ENCODE data around the gene KIF21B. TPM values are rescaled to one million over a fixed set of nuclear protein-coding genes. Genes with fewer than 3 reads are reported as not detected.
"Not testable (repeated sequence)": the region's sequence is repeated elsewhere in the genome, so short reads cannot be mapped to it uniquely, and the experiment has no call there.

The KIF21B gene
- total RNA-seq, 1 experiment from 2014 or later = 2.6 TPM

- Histone ChIP-seq H3K9me3 (no peaks in the 10 kb centered on the region; the same call in none of the 2 replicates), H3K36me3 (ENCODE audit: control insufficient read depth, insufficient read depth, low read length) (no peaks in the 10 kb centered on the region), H3K4me1 (no peaks in the 10 kb centered on the region), H3K4me3 (ENCODE audit: low read depth, low read length) (no peak overlapping the region), H3K27me3 (replicated peaks; ENCODE audit: control insufficient read depth, insufficient read depth, low read length) (no peaks in the 10 kb centered on the region)
- Mint-ChIP-seq H3K27ac (ENCODE audit: unreplicated experiment) (no peak overlapping the region), H3K4me3 (ENCODE audit: unreplicated experiment) (no peak overlapping the region), H3K27me3 (ENCODE audit: insufficient read depth, unreplicated experiment) (no peaks in the 10 kb centered on the region), H3K4me1 (ENCODE audit: low read depth, unreplicated experiment) (peaks cover 7% of the 10 kb centered on the region), H3K9me3 (ENCODE audit: unreplicated experiment) (peaks cover 20% of the 10 kb centered on the region), H3K36me3 (ENCODE audit: insufficient read depth, unreplicated experiment) (no peaks in the 10 kb centered on the region)
- POLR2A ChIA-PET = no interaction called here
- TF ChIP-seq CTCF (IDR thresholded peaks at IDR 0.05; ENCODE audit: insufficient read depth in 1 of 2, low read depth in 1 of 2, low read length in 1 of 2, severe bottlenecking in 1 of 2, unreplicated experiment in 1 of 2) = no peak
- BruUV-seq (replicated peaks) = no TSS peak
- DNase-seq = no peak
- CTCF ChIA-PET = no interaction called here
- intact Hi-C loops (cut with micrococcal nuclease; ENCODE audit: unreplicated experiment) = no loop called here
These were observed 76.4 kb downstream of the KIF21B start for GRCh38 chr1:200947059-200947566.

GRCh38 chr1:200945111-200945510, 78.4 kb downstream of the KIF21B start:
- no peak overlapping the region for H3K4me3 Mint-ChIP-seq (ENCODE audit: unreplicated experiment)
- no peak for DNase-seq
- H3K9me3 ChIP-seq = no peaks in the 10 kb centered on the region; the same call in none of the 2 replicates
- peaks cover 20% of the 10 kb centered on the region for H3K9me3 Mint-ChIP-seq (ENCODE audit: unreplicated experiment)
- H3K36me3 Mint-ChIP-seq (ENCODE audit: insufficient read depth, unreplicated experiment) = no peaks in the 10 kb centered on the region
- POLR2A ChIA-PET = interaction anchor here (0.6 kb wide), 1 partner anchor 48 kb away, joined by 4 read pairs; no protein-coding TSS in a partner anchor
- H3K36me3 ChIP-seq (ENCODE audit: control insufficient read depth, insufficient read depth, low read length) = no peaks in the 10 kb centered on the region
- no peak overlapping the region for H3K27ac Mint-ChIP-seq (ENCODE audit: unreplicated experiment)
- TF ChIP-seq CTCF (IDR thresholded peaks at IDR 0.05; ENCODE audit: insufficient read depth in 1 of 2, low read depth in 1 of 2, low read length in 1 of 2, severe bottlenecking in 1 of 2, unreplicated experiment in 1 of 2) = no peak
- no peaks in the 10 kb centered on the region for H3K4me1 ChIP-seq
- H3K4me1 Mint-ChIP-seq (ENCODE audit: low read depth, unreplicated experiment) = peaks cover 7% of the 10 kb centered on the region
- no peaks in the 10 kb centered on the region for H3K27me3 ChIP-seq (replicated peaks; ENCODE audit: control insufficient read depth, insufficient read depth, low read length)
- H3K27me3 Mint-ChIP-seq (ENCODE audit: insufficient read depth, unreplicated experiment) = no peaks in the 10 kb centered on the region
- no peak overlapping the region for H3K4me3 ChIP-seq (ENCODE audit: low read depth, low read length)
- intact Hi-C loops (cut with micrococcal nuclease; ENCODE audit: unreplicated experiment) = no loop called here
- no TSS peak for BruUV-seq (replicated peaks)
- CTCF ChIA-PET = interaction anchor here (1.1 kb wide), 1 partner anchor 80 kb away, joined by 4 read pairs; no protein-coding TSS in a partner anchor

GRCh38 chr1:200938955-200939354, 84.6 kb downstream of the KIF21B start:
- BruUV-seq (replicated peaks) = no TSS peak
- no peak for TF ChIP-seq CTCF (IDR thresholded peaks at IDR 0.05; ENCODE audit: insufficient read depth in 1 of 2, low read depth in 1 of 2, low read length in 1 of 2, severe bottlenecking in 1 of 2, unreplicated experiment in 1 of 2)
- Mint-ChIP-seq H3K4me1 (ENCODE audit: low read depth, unreplicated experiment) (peaks cover 6% of the 10 kb centered on the region), H3K4me3 (ENCODE audit: unreplicated experiment) (no peak overlapping the region), H3K9me3 (ENCODE audit: unreplicated experiment) (no peaks in the 10 kb centered on the region), H3K36me3 (ENCODE audit: insufficient read depth, unreplicated experiment) (no peaks in the 10 kb centered on the region), H3K27ac (ENCODE audit: unreplicated experiment) (no peak overlapping the region), H3K27me3 (ENCODE audit: insufficient read depth, unreplicated experiment) (no peaks in the 10 kb centered on the region)
- CTCF ChIA-PET = interaction anchor here (0.6 to 0.7 kb wide), 5 partner anchors 14 to 543 kb away, joined by 4 to 9 read pairs (median 5); no protein-coding TSS in a partner anchor
- no peaks in the 10 kb centered on the region for H3K27me3 ChIP-seq (replicated peaks; ENCODE audit: control insufficient read depth, insufficient read depth, low read length)
- intact Hi-C loops (cut with micrococcal nuclease; ENCODE audit: unreplicated experiment) = no loop called here
- H3K4me3 ChIP-seq (ENCODE audit: low read depth, low read length) = no peak overlapping the region
- H3K9me3 ChIP-seq = no peaks in the 10 kb centered on the region; the same call in 1 of the 2 replicates
- DNase-seq = no peak
- POLR2A ChIA-PET = no interaction called here
- H3K36me3 ChIP-seq (ENCODE audit: control insufficient read depth, insufficient read depth, low read length) = no peaks in the 10 kb centered on the region
- no peaks in the 10 kb centered on the region for H3K4me1 ChIP-seq

- H3K9me3 Mint-ChIP-seq (ENCODE audit: unreplicated experiment); POLR2A ChIA-PET; H3K9me3 ChIP-seq; H3K27me3 ChIP-seq (replicated peaks; ENCODE audit: control insufficient read depth, insufficient read depth, low read length); H3K36me3 Mint-ChIP-seq (ENCODE audit: insufficient read depth, unreplicated experiment); H3K4me3 Mint-ChIP-seq (ENCODE audit: unreplicated experiment); H3K27ac Mint-ChIP-seq (ENCODE audit: unreplicated experiment); H3K27me3 Mint-ChIP-seq (ENCODE audit: insufficient read depth, unreplicated experiment); H3K4me1 ChIP-seq; H3K4me1 Mint-ChIP-seq (ENCODE audit: low read depth, unreplicated experiment); intact Hi-C loops (cut with micrococcal nuclease; ENCODE audit: unreplicated experiment); H3K36me3 ChIP-seq (ENCODE audit: control insufficient read depth, insufficient read depth, low read length); DNase-seq; BruUV-seq (replicated peaks); H3K4me3 ChIP-seq (ENCODE audit: low read depth, low read length): not testable (repeated sequence)
- CTCF ChIA-PET = interaction anchor here (0.6 kb wide), 1 partner anchor 44 kb away, joined by 5 read pairs; no protein-coding TSS in a partner anchor
These were observed 88.1 kb downstream of the KIF21B start for GRCh38 chr1:200935286-200935962.
